Body of pancreas (tissue), 4 donors: Measurements from ENCODE around the gene NPPA. TPM values are rescaled to one million over a fixed set of nuclear protein-coding genes. Genes with fewer than 3 reads are reported as not detected.

Source experiments
- ATAC-seq: fragments of 150-250 bp; one replicate; pipeline ENCODE4 v1.9.1; 2016
- DNase-seq, 4 donors: peaks; one replicate each; pipeline ENCODE4 v3.0.0-alpha.2; 2019
- H3K27ac ChIP-seq, 4 donors: fragments of 200-600 bp; sonication (generic); 1 replicate in 3 of 4; 2 replicates in 1 of 4; pipeline versions ENCODE4 v1.5.1 to v1.6.1; 2016 to 2019; ENCODE audit warnings: mild to moderate bottlenecking in 1 of 4, mixed read lengths in 1 of 4, moderate library complexity in 1 of 4
- H3K27me3 ChIP-seq, 2 donors: fragments of 200-600 bp; sonication (generic); one replicate each; pipeline ENCODE4 v1.6.0; 2016; ENCODE audit warnings: mild to moderate bottlenecking in 1 of 2
- H3K36me3 ChIP-seq, 2 donors: fragments of 200-600 bp; sonication (generic); replicated peaks in 1 of 2; 2 replicates each; pipeline ENCODE4 v1.5.1; 2016; ENCODE audit warnings: low read depth in 2 of 2; ENCODE audit not compliant: insufficient read depth in 1 of 2
- H3K4me1 ChIP-seq: fragments of 200-600 bp; sonication (generic); one replicate; pipeline ENCODE4 v1.6.0; 2016
- H3K4me3 ChIP-seq, 2 donors: fragments of 200-600 bp; sonication (generic); 1 replicate in 1 of 2; 2 replicates in 1 of 2; pipeline ENCODE4 v1.5.1; 2016 to 2019
- H3K9me3 ChIP-seq, 3 donors: fragments of 200-600 bp; sonication (generic); 1 replicate in 2 of 3; 2 replicates in 1 of 3; pipeline ENCODE4 v1.5.1; 2016
- POLR2A ChIP-seq, 3 donors: fragments of 450-650 bp; IDR thresholded peaks; one replicate each; pipeline ENCODE4 v1.6.1; 2016; ENCODE audit warnings: antibody characterized with exemption in 3 of 3, mild to moderate bottlenecking in 2 of 3
- WGBS, 2 donors: methylation state at CpG; one replicate each; pipeline ENCODE4 v1.1.5; 2017; 5-methylcytosine and 5-hydroxymethylcytosine counted together
- intact Hi-C: fragments of 100-400 bp; cut with DNase I; formaldehyde crosslinking; loops from one replicate; pipeline ENCODE4 v1.15.1; 2023
- total RNA-seq, 2 donors: library from RNA; depleted of rRNA; stranded (reverse); fragments of >200 nt; gene quantifications; one replicate each; pipeline ENCODE4 v1.1.0, GENCODE V29; 2016
- TF ChIP-seq, protein P1 (sequence below), 7 experiments: fragments of 450-650 bp in 4 of 7; fragments of 200-600 bp in 3 of 7; sonication (generic) in 3 of 7; IDR thresholded peaks; one replicate each; pipeline ENCODE4 v1.5.1; 2016 to 2019; ENCODE audit warnings: antibody characterized with exemption in 7 of 7

The NPPA gene
- total RNA-seq, 2 donors from 2014 or later, result 25.4 TPM; not detected in 1

GRCh38 chr1:11860083-11860482, 12.5 kb upstream of the NPPA start:
- intact Hi-C loops, result no loop called here
- no peaks in the 10 kb centered on the region for H3K9me3 ChIP-seq
- H3K27ac ChIP-seq, result no peak overlapping the region
- 43 to 60% methylated on average over 1 to 2 of the region's 2 CpGs for WGBS, 2 donors
- DNase-seq, result no peak
- peaks cover 0 to 22% of the 10 kb centered on the region in 2 donors for H3K27me3 ChIP-seq
- TF ChIP-seq, protein P1, sequence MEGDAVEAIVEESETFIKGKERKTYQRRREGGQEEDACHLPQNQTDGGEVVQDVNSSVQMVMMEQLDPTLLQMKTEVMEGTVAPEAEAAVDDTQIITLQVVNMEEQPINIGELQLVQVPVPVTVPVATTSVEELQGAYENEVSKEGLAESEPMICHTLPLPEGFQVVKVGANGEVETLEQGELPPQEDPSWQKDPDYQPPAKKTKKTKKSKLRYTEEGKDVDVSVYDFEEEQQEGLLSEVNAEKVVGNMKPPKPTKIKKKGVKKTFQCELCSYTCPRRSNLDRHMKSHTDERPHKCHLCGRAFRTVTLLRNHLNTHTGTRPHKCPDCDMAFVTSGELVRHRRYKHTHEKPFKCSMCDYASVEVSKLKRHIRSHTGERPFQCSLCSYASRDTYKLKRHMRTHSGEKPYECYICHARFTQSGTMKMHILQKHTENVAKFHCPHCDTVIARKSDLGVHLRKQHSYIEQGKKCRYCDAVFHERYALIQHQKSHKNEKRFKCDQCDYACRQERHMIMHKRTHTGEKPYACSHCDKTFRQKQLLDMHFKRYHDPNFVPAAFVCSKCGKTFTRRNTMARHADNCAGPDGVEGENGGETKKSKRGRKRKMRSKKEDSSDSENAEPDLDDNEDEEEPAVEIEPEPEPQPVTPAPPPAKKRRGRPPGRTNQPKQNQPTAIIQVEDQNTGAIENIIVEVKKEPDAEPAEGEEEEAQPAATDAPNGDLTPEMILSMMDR (IDR thresholded peaks at IDR 0.05), result no peak
- TF ChIP-seq POLR2A (IDR thresholded peaks at IDR 0.05), result no peak
- no peak for ATAC-seq
- no peaks in the 10 kb centered on the region for H3K36me3 ChIP-seq
- peaks cover 10% of the 10 kb centered on the region for H3K4me1 ChIP-seq
- no peak overlapping the region for H3K4me3 ChIP-seq

GRCh38 chr1:11858968-11859871, 11.6 kb upstream of the NPPA start:
- intact Hi-C loops, result no loop called here
- Histone ChIP-seq H3K9me3 (no peaks in the 10 kb centered on the region), H3K4me3 (no peak overlapping the region), H3K27me3 (peaks cover 0 to 22% of the 10 kb centered on the region in 2 donors), H3K4me1 (peaks cover 10% of the 10 kb centered on the region), H3K27ac (no peak overlapping the region), H3K36me3 (no peaks in the 10 kb centered on the region)
- ATAC-seq (peak; percentile 76), DNase-seq (peak; percentile 63 to 78 (median 68))
- 2 to 9% methylated on average over 13 to 52 of the region's 53 CpGs for WGBS, 2 donors
- TF ChIP-seq, protein P1 (IDR thresholded peaks at IDR 0.05), result peak in 5 of 7 experiments; percentile 8 to 46 (median 41)
- TF ChIP-seq POLR2A (IDR thresholded peaks at IDR 0.05), result no peak

DNA sequence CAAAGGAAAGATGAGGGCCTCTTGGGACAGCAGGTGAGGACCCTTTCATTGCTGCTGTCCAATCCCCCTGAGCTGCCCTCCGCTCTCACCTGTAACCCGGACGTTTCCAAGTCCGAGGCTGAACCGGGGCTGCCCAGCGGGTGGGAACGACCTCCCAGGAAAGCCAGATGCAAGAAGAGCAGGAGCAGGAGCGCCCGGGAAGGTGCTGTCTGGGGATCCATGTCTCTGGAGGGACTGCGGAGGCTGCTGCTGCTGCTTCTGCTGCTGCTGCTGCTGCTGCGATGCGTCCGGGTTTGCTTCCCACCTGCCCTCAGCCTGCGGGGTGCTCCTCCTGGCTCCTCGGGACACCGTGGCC, 11.0 kb upstream of the NPPA start, which contains the start of gene NPPB:
Gene NPPB, minus strand, starts transcription at position 333 of the 355 bp plus-strand sequence. Its CDS starts 112 bp downstream, at position 221.
- ATAC-seq (no peak), DNase-seq (no peak)
- WGBS, 2 donors, result 14% methylated on average over 16 of the region's 16 CpGs; no CpG with 5 or more reads in 1 of the 2 donors
- Histone ChIP-seq H3K36me3 (no peaks in the 10 kb centered on the region), H3K9me3 (no peaks in the 10 kb centered on the region), H3K4me1 (peaks cover 10% of the 10 kb centered on the region), H3K27me3 (peaks cover 0 to 22% of the 10 kb centered on the region in 2 donors), H3K4me3 (no peak within 1 kb of the TSS), H3K27ac (no peak within 1 kb of the TSS)
- intact Hi-C loops, result no loop called here
- no peak for TF ChIP-seq POLR2A (IDR thresholded peaks at IDR 0.05)
- TF ChIP-seq, protein P1 (IDR thresholded peaks at IDR 0.05), result no peak

GRCh38 chr1:11858158-11858557, 10.6 kb upstream of the NPPA start:
- Histone ChIP-seq H3K4me1 (peaks cover 10% of the 10 kb centered on the region), H3K36me3 (no peaks in the 10 kb centered on the region), H3K4me3 (no peak overlapping the region), H3K27me3 (peaks cover 0 to 22% of the 10 kb centered on the region in 2 donors), H3K9me3 (no peaks in the 10 kb centered on the region), H3K27ac (no peak overlapping the region)
- ATAC-seq (no peak), DNase-seq (no peak)
- WGBS, 2 donors, result 63 to 67% methylated on average over 7 to 14 of the region's 14 CpGs
- intact Hi-C loops, result no loop called here
- TF ChIP-seq POLR2A (IDR thresholded peaks at IDR 0.05), result no peak
- TF ChIP-seq, protein P1 (IDR thresholded peaks at IDR 0.05), result no peak
